HG02678 (cell line): Measurements from ENCODE around the gene FECH.
"Not testable (repeated sequence)": the region's sequence is repeated elsewhere in the genome, so short reads cannot be mapped to it uniquely, and the experiment has no call there.

ENCODE experiments used
- ATAC-seq: cut with Tn5 transposase; IDR thresholded peaks from one replicate; pipeline ENCODE4 v1.9.1; 2021; ENCODE audit warnings: mild to moderate bottlenecking, moderate library complexity; ENCODE audit not compliant: unreplicated experiment

Gene FECH

GRCh38 chr18:57533006-57533867, 53.3 kb downstream of the FECH start:
- no peak for ATAC-seq

- ATAC-seq = no peak
Observed at GRCh38 chr18:57529151-57529550, 57.4 kb downstream of the FECH start.

GRCh38 chr18:57527556-57528229, 58.8 kb downstream of the FECH start:
- ATAC-seq = no peak

- ATAC-seq = no peak
Observed at GRCh38 chr18:57523171-57523956, 63.1 kb downstream of the FECH start.

GRCh38 chr18:57522348-57522747, 64.2 kb downstream of the FECH start:
- ATAC-seq = not testable (repeated sequence)

- ATAC-seq = no peak
Observed at GRCh38 chr18:57519668-57520424, 66.7 kb downstream of the FECH start.

- no peak for ATAC-seq
Observed at GRCh38 chr18:57518533-57518932, 68.0 kb downstream of the FECH start.

GRCh38 chr18:57516056-57516455, 70.4 kb downstream of the FECH start:
- no peak for ATAC-seq

- no peak for ATAC-seq
Observed at GRCh38 chr18:57505231-57505630, 81.3 kb downstream of the FECH start.

- no peak for ATAC-seq
Observed at GRCh38 chr18:57502624-57503023, 83.9 kb downstream of the FECH start.

- no peak for ATAC-seq
Observed at GRCh38 chr18:57498682-57499256, 87.7 kb downstream of the FECH start.
